IgD-negative memory B cell (primary cell): ENCODE data around the gene NOS1AP. TPM values are rescaled to one million over a fixed set of nuclear protein-coding genes. Genes with fewer than 3 reads are reported as not detected.
"Not testable (repeated sequence)": the region's sequence is repeated elsewhere in the genome, so short reads cannot be mapped to it uniquely, and the experiment has no call there.

ENCODE experiments used
- H3K27ac Mint-ChIP-seq, 3 donors: one replicate each; pipeline ENCODE4 v1.8.0; 2020 to 2022; ENCODE audit warnings: mild to moderate bottlenecking in 3 of 3, mixed read lengths in 3 of 3, moderate library complexity in 1 of 3
- H3K27me3 Mint-ChIP-seq: one replicate; pipeline ENCODE4 v1.8.0; 2021; ENCODE audit warnings: mixed read lengths
- H3K36me3 Mint-ChIP-seq: one replicate; pipeline ENCODE4 v1.8.0; 2020; ENCODE audit warnings: mild to moderate bottlenecking, mixed read lengths
- H3K4me1 Mint-ChIP-seq, 3 donors: one replicate each; pipeline ENCODE4 v1.8.0; 2020 to 2022; ENCODE audit warnings: mixed read lengths in 3 of 3, mild to moderate bottlenecking in 1 of 3
- H3K4me3 Mint-ChIP-seq, 4 donors: one replicate each; pipeline ENCODE4 v1.8.0; 2020 to 2022; ENCODE audit warnings: mild to moderate bottlenecking in 4 of 4, mixed read lengths in 4 of 4, moderate library complexity in 3 of 4
- H3K9me3 Mint-ChIP-seq, 3 donors: one replicate each; pipeline ENCODE4 v1.8.0; 2020 to 2021; ENCODE audit warnings: mixed read lengths in 3 of 3, mild to moderate bottlenecking in 1 of 3
- polyA plus RNA-seq: library from polyadenylated mRNA; unstranded; fragments of 300-500 nt; fragmentation: Illumina TruSeq; gene quantifications from one replicate; pipeline ENCODE4 v1.2.3, GENCODE V29; 2021

Gene NOS1AP
- polyA plus RNA-seq, 1 donor from 2014 or later, result not detected

GRCh38 chr1:162070094-162070748 lies 730 bp downstream of the NOS1AP start:
- H3K4me3 Mint-ChIP-seq, result peak overlapping the region; percentile 84 to 93 (median 88)
- peaks cover 0 to 10% (median 8%) of the 10 kb centered on the region in 3 donors for H3K4me1 Mint-ChIP-seq
- H3K36me3 Mint-ChIP-seq, result no peaks in the 10 kb centered on the region
- peaks cover 61% of the 10 kb centered on the region for H3K27me3 Mint-ChIP-seq
- no peak overlapping the region for H3K27ac Mint-ChIP-seq
- H3K9me3 Mint-ChIP-seq, result no peaks in the 10 kb centered on the region

GRCh38 chr1:162070825-162071224 lies 1.3 kb downstream of the NOS1AP start:
- Mint-ChIP-seq H3K27ac (no peak overlapping the region), H3K4me3 (peak overlapping the region; percentile 84 to 93 (median 88)), H3K27me3 (peaks cover 61% of the 10 kb centered on the region), H3K4me1 (peaks cover 0 to 10% (median 8%) of the 10 kb centered on the region in 3 donors), H3K36me3 (no peaks in the 10 kb centered on the region), H3K9me3 (no peaks in the 10 kb centered on the region)

GRCh38 chr1:162072740-162073139 lies 3.2 kb downstream of the NOS1AP start:
- Mint-ChIP-seq H3K27me3 (peaks cover 59% of the 10 kb centered on the region), H3K9me3 (peaks cover 0 to 2% (median 0%) of the 10 kb centered on the region in 3 donors), H3K4me3 (peak overlapping the region in 1 of 4 donors; percentile 13), H3K4me1 (peaks cover 0 to 10% (median 8%) of the 10 kb centered on the region in 3 donors), H3K36me3 (no peaks in the 10 kb centered on the region), H3K27ac (no peak overlapping the region)

GRCh38 chr1:162074276-162075005 lies 5.0 kb downstream of the NOS1AP start:
- Mint-ChIP-seq H3K27ac (no peak overlapping the region), H3K4me3 (peak overlapping the region in 1 of 4 donors; percentile 35), H3K36me3 (no peaks in the 10 kb centered on the region), H3K9me3 (peaks cover 0 to 2% (median 0%) of the 10 kb centered on the region in 3 donors), H3K4me1 (peaks cover 0 to 7% (median 5%) of the 10 kb centered on the region in 3 donors), H3K27me3 (peaks cover 52% of the 10 kb centered on the region)

- Mint-ChIP-seq H3K27me3 (peaks cover 42% of the 10 kb centered on the region), H3K27ac (no peak overlapping the region), H3K4me1 (peaks cover 0 to 3% (median 0%) of the 10 kb centered on the region in 3 donors), H3K4me3 (no peak overlapping the region), H3K9me3 (peaks cover 0 to 2% (median 0%) of the 10 kb centered on the region in 3 donors), H3K36me3 (no peaks in the 10 kb centered on the region)
Observed at GRCh38 chr1:162075862-162076261, 6.4 kb downstream of the NOS1AP start.

- Mint-ChIP-seq H3K27ac (no peak overlapping the region), H3K4me1 (no peaks in the 10 kb centered on the region), H3K36me3 (no peaks in the 10 kb centered on the region), H3K27me3 (peaks cover 29% of the 10 kb centered on the region), H3K4me3 (no peak overlapping the region), H3K9me3 (peaks cover 0 to 3% (median 2%) of the 10 kb centered on the region in 3 donors)
Observed at GRCh38 chr1:162077648-162078299, 8.3 kb downstream of the NOS1AP start.

- H3K4me3 Mint-ChIP-seq, result no peak overlapping the region
- no peaks in the 10 kb centered on the region for H3K4me1 Mint-ChIP-seq
- peaks cover 25% of the 10 kb centered on the region for H3K27me3 Mint-ChIP-seq
- H3K27ac Mint-ChIP-seq, result no peak overlapping the region
- H3K9me3 Mint-ChIP-seq, result peaks cover 2 to 4% (median 3%) of the 10 kb centered on the region in 3 donors
- H3K36me3 Mint-ChIP-seq, result no peaks in the 10 kb centered on the region
Observed at GRCh38 chr1:162079030-162079429, 9.5 kb downstream of the NOS1AP start.

- H3K4me1 Mint-ChIP-seq, result no peaks in the 10 kb centered on the region
- peaks cover 21% of the 10 kb centered on the region for H3K27me3 Mint-ChIP-seq
- no peak overlapping the region for H3K4me3 Mint-ChIP-seq
- peaks cover 3 to 6% (median 4%) of the 10 kb centered on the region in 3 donors for H3K9me3 Mint-ChIP-seq
- no peaks in the 10 kb centered on the region for H3K36me3 Mint-ChIP-seq
- H3K27ac Mint-ChIP-seq, result no peak overlapping the region
Observed at GRCh38 chr1:162080472-162081015, 11.1 kb downstream of the NOS1AP start.

- no peak overlapping the region for H3K27ac Mint-ChIP-seq
- H3K36me3 Mint-ChIP-seq, result no peaks in the 10 kb centered on the region
Observed at GRCh38 chr1:162081316-162081715, 11.8 kb downstream of the NOS1AP start.

GRCh38 chr1:162082080-162082479 lies 12.6 kb downstream of the NOS1AP start:
- H3K9me3 Mint-ChIP-seq, H3K27ac Mint-ChIP-seq, H3K4me1 Mint-ChIP-seq, H3K36me3 Mint-ChIP-seq, H3K4me3 Mint-ChIP-seq: not testable (repeated sequence)
- peaks cover 15% of the 10 kb centered on the region for H3K27me3 Mint-ChIP-seq

More at GRCh38 chr1:162081316-162081715, 11.8 kb downstream of the NOS1AP start:
- peaks cover 18% of the 10 kb centered on the region for H3K27me3 Mint-ChIP-seq
- peaks cover 3 to 5% (median 4%) of the 10 kb centered on the region in 3 donors for H3K9me3 Mint-ChIP-seq
- H3K4me1 Mint-ChIP-seq, result no peaks in the 10 kb centered on the region
- H3K4me3 Mint-ChIP-seq, result no peak overlapping the region

- Mint-ChIP-seq H3K4me3 (no peak overlapping the region), H3K4me1 (no peaks in the 10 kb centered on the region), H3K27ac (no peak overlapping the region), H3K27me3 (peaks cover 12% of the 10 kb centered on the region), H3K9me3 (peaks cover 3 to 5% (median 4%) of the 10 kb centered on the region in 3 donors), H3K36me3 (no peaks in the 10 kb centered on the region)
Observed at GRCh38 chr1:162083273-162083672, 13.8 kb downstream of the NOS1AP start.

GRCh38 chr1:162085991-162086390 lies 16.5 kb downstream of the NOS1AP start:
- Mint-ChIP-seq H3K27ac (no peak overlapping the region), H3K4me1 (no peaks in the 10 kb centered on the region), H3K36me3 (no peaks in the 10 kb centered on the region), H3K27me3 (peaks cover 14% of the 10 kb centered on the region), H3K4me3 (no peak overlapping the region), H3K9me3 (peaks cover 3 to 12% (median 8%) of the 10 kb centered on the region in 3 donors)

GRCh38 chr1:162087111-162087510 lies 17.6 kb downstream of the NOS1AP start:
- Mint-ChIP-seq H3K4me1 (no peaks in the 10 kb centered on the region), H3K4me3 (no peak overlapping the region), H3K36me3 (no peaks in the 10 kb centered on the region), H3K27me3 (peaks cover 12% of the 10 kb centered on the region), H3K27ac (no peak overlapping the region), H3K9me3 (peaks cover under 1 to 12% (median 8%) of the 10 kb centered on the region in 3 donors)

- H3K9me3 Mint-ChIP-seq, result peaks cover 0 to 12% (median 8%) of the 10 kb centered on the region in 3 donors
- H3K27me3 Mint-ChIP-seq, result peaks cover 12% of the 10 kb centered on the region
- no peaks in the 10 kb centered on the region for H3K4me1 Mint-ChIP-seq
- no peaks in the 10 kb centered on the region for H3K36me3 Mint-ChIP-seq
- H3K4me3 Mint-ChIP-seq, result no peak overlapping the region
- H3K27ac Mint-ChIP-seq, result no peak overlapping the region
Observed at GRCh38 chr1:162087574-162087973, 18.1 kb downstream of the NOS1AP start.
